GM12891 (cell line): ENCODE measurements around the gene NSF.

ENCODE experiments used
- PAX5 ChIP-seq: IDR thresholded peaks from 2 replicates; pipeline ENCODE4 v1.6.1; 2011; ENCODE audit warnings: low read length, moderate library complexity, mild to moderate bottlenecking; ENCODE audit not compliant: insufficient read depth, severe bottlenecking
- POLR2A ChIP-seq: IDR thresholded peaks from 2 replicates; pipeline ENCODE4 v1.6.1; 2011; ENCODE audit warnings: low read depth, low read length, control low read depth
- POLR2AphosphoS5 ChIP-seq: IDR thresholded peaks from 2 replicates; pipeline ENCODE4 v1.6.1; 2011; ENCODE audit warnings: low read depth, low read length, control low read depth
- SPI1 ChIP-seq: IDR thresholded peaks from 2 replicates; pipeline ENCODE4 v1.6.1; 2011; ENCODE audit warnings: low read depth, low read length, control low read depth
- TAF1 ChIP-seq: IDR thresholded peaks from 2 replicates; pipeline ENCODE4 v1.6.1; 2011; ENCODE audit warnings: low read depth, low read length, control low read depth

DNA sequence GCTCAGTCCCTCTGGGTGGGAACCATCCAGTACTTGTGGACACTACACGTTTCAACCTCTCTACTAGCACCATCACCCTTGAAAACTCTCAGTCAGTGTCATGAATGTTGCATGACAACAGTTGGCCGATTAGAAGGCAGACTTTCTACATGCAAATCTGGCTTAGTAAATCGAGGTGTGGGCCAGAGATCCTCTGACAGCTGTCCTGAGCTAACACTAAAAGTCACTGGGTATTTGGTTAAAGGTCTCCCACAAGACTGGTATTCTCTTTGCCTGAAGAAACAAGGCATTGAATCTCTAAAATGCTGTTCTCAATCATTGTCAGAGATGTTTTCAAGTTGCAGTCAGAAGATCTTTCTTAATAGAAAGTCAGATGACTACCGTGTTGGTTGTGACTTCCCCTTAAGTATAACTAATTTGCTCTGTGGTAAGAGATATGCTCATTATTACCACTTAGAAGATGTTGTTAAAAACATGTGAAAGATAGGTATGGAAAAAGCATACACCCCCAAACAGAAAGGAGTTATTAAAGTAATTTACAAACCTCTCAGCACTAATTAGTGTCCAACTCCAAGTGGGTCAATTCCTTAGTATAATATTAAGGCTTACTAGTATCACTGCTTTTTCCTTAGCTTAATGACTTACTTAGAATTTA, 165.7 kb downstream of the NSF start:
- TF ChIP-seq POLR2A, result no peak
- no peak for TF ChIP-seq POLR2AphosphoS5
- TF ChIP-seq TAF1, result no peak
- TF ChIP-seq SPI1, result no peak
- TF ChIP-seq PAX5, result no peak
